Muscle of arm (tissue), 12 donors: Measurements from ENCODE around the gene DPEP1. TPM values are rescaled to one million over a fixed set of nuclear protein-coding genes. Genes with fewer than 3 reads are reported as not detected.
"Not testable (repeated sequence)": the region's sequence is repeated elsewhere in the genome, so short reads cannot be mapped to it uniquely, and the experiment has no call there.

ENCODE experiments used
- DNase-seq: peaks from one replicate; pipeline ENCODE4 v3.0.0-alpha.2; 2013
- polyA plus RNA-seq, 12 donors: library from polyadenylated mRNA; unstranded; fragments of 120-200 nt; gene quantifications; one replicate each; pipeline ENCODE4 v1.2.1, GENCODE V29; 2013; ENCODE audit not compliant: insufficient read length in 12 of 12

The DPEP1 gene
- polyA plus RNA-seq, 12 donors: 0.30 to 4.1 (median 0.76) TPM; not detected in 2

- no peak for DNase-seq
Observed at GRCh38 chr16:89576153-89577054, 37.0 kb upstream of the DPEP1 start.

GRCh38 chr16:89577055-89577759 is 36.2 kb upstream of the DPEP1 start:
- DNase-seq: no peak

GRCh38 chr16:89579351-89579750 is 34.1 kb upstream of the DPEP1 start:
- no peak for DNase-seq

- DNase-seq: no peak
Observed at GRCh38 chr16:89581045-89581695, 32.3 kb upstream of the DPEP1 start.

GRCh38 chr16:89581861-89582563 is 31.4 kb upstream of the DPEP1 start:
- no peak for DNase-seq

- no peak for DNase-seq
Observed at GRCh38 chr16:89582614-89583196, 30.7 kb upstream of the DPEP1 start.

- DNase-seq: no peak
Observed at GRCh38 chr16:89583197-89583894, 30.1 kb upstream of the DPEP1 start.

- DNase-seq: no peak
Observed at GRCh38 chr16:89583895-89584644, 29.4 kb upstream of the DPEP1 start.

- DNase-seq: no peak
Observed at GRCh38 chr16:89584768-89585549, 28.5 kb upstream of the DPEP1 start.

GRCh38 chr16:89586218-89586617 is 27.2 kb upstream of the DPEP1 start:
- DNase-seq: no peak

GRCh38 chr16:89586853-89587252 is 26.6 kb upstream of the DPEP1 start:
- no peak for DNase-seq

- not testable (repeated sequence) for DNase-seq
Observed at GRCh38 chr16:89587676-89588075, 25.8 kb upstream of the DPEP1 start.

GRCh38 chr16:89588413-89589109 is 24.9 kb upstream of the DPEP1 start:
- no peak for DNase-seq

- DNase-seq: no peak
Observed at GRCh38 chr16:89589241-89589926, 24.1 kb upstream of the DPEP1 start.

- no peak for DNase-seq
Observed at GRCh38 chr16:89593841-89594240, 19.6 kb upstream of the DPEP1 start.

- DNase-seq: no peak
Observed at GRCh38 chr16:89595330-89596060, 17.9 kb upstream of the DPEP1 start.

GRCh38 chr16:89596061-89596689 is 17.3 kb upstream of the DPEP1 start:
- no peak for DNase-seq
